GM21723 (cell line): ENCODE measurements around the gene FIS1.
"Not testable (repeated sequence)": the region's sequence is repeated elsewhere in the genome, so short reads cannot be mapped to it uniquely, and the experiment has no call there.

Experiments
- ATAC-seq: cut with Tn5 transposase; IDR thresholded peaks from one replicate; pipeline ENCODE4 v1.9.1; 2021; ENCODE audit warnings: mild to moderate bottlenecking, moderate library complexity; ENCODE audit not compliant: unreplicated experiment

FIS1 gene

DNA sequence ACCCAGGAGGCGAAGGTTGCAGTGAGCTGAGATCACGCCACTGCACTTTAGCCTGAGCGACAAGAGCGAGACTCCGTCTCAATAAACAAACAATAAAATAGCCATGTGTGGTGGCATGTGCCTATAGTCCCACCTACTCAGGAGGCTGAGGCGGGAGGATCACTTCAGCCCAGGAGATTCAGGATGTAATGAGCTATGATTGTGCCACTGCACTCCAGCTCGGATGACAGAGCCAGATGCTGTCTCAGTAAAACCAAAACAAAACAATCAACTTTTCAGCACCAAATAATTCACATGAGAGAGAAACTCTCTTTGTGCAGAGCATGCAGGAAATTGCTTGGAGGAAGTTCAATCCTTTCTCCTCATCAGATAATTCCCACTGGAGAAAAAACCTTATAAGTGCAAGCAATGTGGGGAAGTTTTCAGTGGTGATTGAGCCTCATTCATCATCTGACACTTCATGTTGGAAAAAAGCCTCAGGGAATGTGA, 13.4 kb upstream of the FIS1 start:
- ATAC-seq = no peak

DNA sequence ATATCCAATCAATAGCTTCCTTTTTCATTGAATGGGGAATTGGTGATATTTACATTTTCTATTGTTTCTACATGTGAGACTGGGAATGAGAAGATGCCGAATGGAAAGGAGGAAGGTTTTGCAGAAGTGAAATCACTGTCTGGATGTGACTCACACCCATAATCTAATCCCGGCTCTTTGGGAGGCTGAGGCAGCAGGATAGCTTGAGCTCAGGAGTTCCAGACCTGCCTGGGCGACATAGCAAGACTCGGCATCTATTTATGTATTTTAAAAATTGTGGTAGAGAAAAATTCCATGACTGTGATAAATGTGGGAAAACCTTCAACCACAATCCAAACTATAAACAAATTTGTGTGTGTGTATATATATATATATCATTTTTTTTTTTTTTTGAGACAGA, 10.9 kb upstream of the FIS1 start:
- no peak for ATAC-seq

DNA sequence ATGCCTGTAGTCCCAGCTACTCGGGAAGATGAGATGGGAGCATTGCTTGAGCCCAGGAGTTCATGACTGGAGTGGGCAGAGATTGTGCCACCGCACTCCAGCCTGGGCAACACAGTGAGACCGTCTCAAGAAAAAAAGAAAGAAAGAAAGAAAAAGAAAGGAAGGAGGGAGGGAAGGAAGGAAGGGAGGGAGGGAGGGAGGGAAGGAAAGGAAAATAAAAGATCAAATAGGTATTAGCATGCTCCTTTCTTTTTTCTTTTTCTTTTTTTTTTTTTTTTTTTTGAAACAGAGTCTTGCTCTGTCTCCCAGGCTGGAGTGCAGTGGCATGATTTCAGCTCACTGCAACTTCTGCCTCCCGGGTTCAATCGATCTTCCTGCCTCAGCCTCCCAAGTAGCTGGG, 8.3 kb upstream of the FIS1 start:
- not testable (repeated sequence) for ATAC-seq

DNA sequence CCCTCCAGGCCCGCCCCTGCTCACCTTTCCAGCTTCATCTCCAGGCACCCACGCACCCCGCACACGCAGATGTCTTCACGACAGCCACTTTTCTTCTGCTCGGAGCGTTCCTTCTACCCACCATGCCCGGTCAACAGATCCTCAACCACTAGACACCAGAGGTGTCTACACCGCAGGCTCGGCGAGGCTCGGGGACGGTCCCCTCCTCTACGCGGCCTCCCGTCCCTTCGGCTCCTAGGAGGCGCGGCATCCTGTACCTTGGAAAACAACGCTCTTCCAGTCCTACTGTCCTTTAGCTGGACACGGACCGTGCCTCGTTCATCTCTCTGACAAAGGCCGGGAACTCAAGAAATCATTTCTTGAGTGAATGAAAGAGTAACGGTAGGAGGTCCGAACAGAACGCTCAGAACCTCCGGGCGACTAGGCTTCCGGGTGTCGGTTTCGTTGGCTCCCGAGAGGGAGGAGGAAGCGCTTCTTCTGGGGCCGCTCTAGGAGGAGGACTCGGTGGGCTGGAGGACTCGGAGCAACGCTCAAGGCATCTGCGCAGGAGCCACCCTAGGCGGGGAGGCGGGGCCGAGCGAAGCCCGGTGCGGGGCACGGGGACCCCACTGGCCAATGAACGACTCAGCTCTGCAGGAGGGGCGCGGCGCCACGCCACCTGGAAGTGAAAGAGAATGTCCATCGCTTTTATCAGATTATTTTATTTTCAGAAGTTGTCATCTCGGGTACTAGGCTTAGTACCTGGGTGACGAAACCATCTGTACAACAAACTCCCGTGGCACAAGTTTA, 7.2 kb upstream of the FIS1 start:
- peak; percentile 95 for ATAC-seq

DNA sequence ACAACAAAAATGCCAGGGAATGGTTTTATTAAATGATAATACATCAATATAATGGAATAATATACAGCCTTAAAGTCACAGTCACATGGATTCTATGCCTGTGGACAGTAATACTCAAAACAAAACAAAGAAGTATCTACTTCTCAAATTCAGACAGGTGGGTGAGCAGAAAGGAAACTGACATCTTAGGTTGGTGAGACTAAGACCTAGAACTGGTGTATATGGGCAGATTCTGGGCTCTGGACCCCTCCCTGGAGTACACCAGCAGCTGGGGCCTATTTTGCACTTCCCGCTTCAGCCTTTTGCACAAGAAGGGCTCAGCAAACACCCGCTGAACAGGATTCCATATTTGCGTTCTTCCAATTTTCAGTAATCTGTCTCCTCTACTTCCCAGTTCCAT, 5.4 kb upstream of the FIS1 start:
- no peak for ATAC-seq

DNA sequence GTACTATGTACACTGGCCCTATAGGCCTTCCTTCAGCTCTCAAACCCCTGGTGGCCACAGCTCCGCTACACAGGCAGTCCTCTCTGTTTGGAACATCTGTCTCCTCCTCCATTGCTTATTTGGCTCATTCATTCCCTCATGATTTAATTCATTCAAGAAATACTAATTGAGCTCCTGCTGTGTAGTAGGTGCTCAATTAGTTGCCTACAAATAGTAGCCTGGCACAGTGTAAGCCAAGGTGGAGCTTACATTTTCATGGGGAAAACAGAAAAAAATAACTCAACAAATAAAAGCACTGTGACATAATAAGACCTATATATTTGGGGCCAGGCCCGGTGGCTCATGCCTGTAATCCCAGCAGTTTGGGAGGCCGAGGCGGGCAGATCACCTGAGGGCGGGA, 3.4 kb upstream of the FIS1 start:
- ATAC-seq = no peak

DNA sequence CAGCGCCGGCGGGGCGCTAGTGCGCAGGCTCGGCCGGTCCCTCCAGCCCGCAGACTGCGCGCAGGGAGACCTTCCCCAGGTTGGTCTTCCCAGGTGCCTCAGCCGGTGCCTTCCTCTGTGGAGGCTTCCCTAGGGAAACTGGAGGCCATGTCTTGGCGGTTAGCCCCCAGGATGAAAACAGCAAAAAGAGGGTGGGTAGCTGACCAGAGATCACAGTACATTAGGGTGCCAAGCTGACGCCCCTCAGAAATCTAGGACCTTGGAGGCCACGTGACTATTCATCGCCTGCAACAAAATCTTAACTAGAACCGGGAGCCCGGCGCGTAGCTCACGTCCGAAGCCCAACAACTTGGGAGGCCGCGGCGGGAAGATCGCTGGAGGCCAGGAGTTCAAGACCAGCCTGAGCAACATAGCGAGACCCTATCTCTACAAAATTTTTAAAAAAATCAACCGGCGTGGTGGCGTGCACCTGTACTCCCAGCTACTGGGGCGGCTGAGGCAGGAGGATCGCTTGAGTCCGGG, 327 bp upstream of the FIS1 start:
- ATAC-seq = no peak

DNA sequence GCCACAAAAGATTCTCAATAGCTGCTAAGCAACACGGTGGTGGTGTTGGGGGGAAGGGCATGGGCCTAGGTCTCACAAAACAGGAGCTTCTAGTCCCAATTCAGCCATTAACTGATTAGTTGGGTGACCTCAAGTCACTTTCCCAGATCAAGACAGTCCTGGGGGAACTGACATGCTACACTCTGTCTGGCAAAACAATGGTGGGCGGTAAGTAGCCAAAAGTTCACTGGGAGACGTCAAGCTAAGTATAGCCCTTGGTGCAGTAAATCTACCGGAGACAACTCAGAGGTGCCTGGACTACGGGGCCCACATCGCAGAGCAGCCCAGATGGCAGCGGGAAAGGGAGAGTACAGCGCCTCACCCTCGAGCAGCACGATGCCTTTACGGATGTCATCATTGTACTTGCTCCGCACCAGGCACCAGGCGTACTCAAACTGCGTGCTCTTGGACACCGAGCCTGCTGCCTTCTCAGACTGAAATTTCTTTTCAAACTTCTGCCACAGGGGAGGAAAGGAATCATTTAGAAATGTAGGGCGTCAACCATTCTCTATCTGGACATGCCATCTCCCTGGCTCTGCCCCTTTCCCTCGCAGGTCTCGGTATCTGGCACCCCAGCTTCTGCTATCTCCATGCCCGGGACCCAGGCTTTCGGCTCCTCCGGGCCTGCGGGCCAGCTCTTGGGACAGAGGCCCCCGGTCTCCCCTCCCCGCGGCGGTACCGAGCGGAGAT, 1.1 kb downstream of the FIS1 start:
- ATAC-seq = no peak

DNA sequence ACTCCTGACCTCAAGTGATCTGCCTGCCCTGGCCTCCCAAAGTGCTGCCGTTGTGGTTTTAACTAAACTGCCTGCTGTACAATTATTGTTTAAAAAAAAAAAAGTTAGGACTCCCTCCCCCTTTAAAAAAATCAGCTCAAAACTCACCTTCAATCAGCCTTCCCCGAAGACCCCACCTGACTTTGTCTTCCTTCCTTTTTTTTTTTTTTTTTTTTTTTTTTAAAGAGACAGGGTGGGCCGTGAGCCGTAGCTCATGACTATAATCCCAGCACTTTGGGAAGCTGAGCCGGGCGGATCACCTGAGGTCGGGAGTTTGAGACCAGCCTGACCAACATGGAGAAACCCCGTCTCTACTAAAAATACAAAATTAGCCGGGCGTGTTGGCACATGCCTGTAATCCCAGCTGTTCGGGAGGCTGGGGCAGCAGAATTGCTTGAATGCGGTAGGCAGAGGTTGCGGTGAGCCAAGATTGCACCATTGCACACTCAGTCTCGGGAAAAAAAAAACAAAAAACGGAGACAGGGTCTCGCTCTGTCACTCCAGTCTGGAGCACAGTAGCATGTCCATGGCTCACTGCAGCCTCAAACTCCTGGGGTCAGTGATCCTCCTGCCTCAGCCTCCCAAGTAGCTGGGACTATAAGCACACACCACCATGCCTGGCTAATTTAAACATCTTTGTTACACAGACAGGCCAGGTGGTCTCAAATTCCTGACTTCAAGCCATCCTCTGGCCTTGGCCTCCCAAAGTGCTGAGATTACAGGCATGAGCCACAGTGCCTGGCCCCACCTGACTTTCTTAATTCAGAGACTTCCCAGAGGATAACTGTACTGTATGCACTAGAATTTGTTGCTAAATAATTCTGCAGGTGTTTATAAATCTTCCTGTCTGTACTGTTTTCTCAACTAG, 3.2 kb downstream of the FIS1 start:
- no peak for ATAC-seq

DNA sequence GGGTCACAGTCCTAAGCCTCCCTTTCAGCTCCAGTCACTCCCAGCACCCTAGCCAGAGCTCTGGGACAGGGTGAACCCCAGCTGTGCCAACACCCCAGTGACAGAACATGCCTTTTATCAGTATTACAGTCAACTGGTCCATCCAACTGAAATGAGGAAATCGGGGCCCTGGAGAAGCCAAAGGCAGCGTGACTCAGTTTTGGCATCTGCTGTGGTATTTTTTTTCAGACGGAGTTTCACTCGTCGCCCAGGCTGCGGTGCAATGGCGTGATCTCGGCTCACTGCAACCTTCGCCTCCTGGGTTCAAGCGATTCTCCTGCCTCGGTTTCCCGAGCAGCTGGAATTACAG, 3.9 kb downstream of the FIS1 start:
- no peak for ATAC-seq

DNA sequence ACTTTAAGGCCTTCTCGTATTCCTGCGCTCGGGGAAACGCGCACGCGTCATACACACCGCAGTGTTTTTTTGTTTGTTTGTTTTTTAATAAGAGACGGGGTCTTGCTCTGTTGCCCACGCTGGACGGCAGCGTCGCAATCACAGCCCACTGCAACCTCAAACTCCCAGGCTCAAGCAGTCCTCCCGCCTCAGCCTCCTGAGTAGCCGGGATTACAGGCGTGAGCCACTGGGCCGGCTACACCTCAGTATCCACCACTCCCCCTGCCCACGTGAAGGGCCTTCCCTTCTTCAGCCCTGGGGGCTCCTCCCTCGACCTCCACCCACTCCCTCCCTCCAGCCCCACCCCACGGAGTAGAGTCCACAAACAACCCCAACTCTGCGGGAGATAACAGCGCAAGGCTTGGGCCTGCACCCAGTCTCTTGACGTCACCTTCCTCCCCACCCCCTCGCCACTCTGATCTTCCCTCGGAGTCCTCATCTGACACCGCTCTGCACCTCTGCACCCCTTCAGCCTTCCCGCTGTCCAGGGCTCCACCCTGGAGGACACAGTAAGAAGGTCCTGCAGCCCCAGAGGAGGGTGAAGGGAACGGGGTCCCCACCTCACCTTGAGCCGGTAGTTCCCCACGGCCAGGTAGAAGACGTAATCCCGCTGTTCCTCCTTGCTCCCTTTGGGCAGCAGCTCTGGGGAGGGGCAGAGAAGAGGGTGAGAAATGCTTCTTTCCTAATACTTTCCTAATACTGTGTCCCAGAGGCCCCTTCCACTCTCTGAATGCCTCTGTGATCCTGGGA, 4.5 kb downstream of the FIS1 start:
- ATAC-seq = no peak

DNA sequence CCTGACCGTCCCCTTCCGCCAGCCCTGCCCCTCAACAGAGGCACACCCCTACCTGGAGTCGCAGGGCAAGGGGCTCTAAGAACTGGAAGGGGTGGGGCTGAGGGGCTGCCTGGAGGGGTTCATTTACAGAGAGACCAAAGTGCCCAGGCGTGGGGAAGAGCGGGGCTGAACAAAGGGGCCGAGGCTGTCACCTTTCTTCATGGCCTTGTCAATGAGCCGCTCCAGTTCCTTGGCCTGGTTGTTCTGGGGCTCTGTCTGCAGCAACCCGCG, 5.0 kb downstream of the FIS1 start:
- no peak for ATAC-seq

DNA sequence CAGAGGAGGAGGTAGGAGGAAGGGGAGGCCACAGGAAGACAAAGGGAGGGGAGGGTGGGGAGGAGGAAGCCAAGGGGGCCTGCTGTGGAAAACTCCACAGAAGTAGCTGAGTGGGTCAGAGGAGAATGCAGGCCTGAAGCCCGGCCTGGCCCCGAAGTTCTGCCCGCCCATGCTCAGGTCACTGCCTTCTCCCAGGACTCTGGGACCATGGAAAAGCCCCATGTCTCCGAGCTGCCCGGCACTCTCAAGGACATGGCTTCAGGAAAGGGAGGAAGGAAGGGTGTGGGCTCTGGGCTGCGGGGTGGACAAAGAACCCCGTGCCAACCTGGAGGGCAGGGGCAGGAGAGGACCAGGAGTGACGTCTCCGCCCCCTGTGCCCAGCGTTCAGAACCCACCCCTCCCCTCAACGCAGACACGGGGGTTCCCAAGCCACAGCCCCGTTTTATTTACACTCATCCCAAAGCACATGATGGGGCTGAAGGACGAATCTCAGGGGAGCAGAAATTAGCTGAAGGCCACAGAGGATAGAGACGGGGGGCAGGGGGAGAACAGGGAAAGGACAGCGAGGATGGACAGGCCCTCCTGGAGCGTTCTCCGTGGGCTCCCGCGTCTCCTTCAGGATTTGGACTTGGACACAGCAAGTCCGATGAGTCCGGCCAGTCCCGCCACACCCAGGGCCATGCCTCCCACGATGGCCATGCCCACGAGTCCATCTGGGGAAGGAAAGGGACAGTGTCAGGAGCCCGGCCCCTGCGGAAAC, 5.5 kb downstream of the FIS1 start:
- ATAC-seq = no peak

DNA sequence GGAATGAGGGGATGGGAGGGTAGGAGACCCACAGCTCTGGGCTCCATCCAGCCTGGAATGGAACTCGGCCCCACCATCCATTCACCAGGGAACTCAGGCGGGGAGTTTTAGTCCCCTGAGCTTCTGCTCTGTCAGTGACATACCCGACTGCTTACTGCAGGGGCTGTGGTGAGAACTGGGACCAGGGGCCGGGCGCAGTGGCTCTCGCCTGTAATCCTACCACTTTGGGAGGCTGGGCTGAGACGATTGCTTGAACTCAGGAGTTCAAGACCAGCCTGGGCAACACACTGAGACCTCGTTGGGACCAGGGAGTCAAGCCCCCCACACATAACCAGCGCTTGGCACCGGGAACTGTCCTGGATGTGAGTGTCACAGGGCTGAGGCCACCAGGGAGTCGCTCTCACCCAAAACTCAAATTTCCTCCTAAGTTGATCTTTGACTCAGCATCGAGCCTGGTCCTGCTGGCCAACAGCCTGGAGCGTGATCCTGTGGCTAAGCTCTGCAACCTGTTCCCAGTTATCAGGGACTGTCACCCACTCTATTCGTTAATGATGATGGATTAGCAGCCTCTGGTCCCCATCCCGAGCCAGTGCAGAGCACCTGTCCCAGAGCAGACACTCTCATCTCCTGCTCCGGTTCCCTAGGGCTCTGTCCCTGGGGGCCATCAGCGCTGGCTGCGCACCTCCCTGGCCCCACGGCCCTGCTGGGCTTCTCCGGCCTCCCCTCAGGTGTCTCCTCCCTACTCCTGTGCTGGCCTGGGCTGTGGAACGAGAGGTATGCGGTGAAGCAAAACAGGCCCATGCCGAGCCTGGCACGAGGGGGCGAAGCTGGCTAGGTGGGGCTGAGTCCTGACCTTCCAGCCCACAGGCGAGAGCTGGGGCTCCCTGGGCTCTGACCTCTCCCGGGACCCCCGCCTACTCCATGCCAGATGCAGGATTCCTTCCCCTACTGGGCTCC, 6.4 kb downstream of the FIS1 start:
- ATAC-seq = no peak

DNA sequence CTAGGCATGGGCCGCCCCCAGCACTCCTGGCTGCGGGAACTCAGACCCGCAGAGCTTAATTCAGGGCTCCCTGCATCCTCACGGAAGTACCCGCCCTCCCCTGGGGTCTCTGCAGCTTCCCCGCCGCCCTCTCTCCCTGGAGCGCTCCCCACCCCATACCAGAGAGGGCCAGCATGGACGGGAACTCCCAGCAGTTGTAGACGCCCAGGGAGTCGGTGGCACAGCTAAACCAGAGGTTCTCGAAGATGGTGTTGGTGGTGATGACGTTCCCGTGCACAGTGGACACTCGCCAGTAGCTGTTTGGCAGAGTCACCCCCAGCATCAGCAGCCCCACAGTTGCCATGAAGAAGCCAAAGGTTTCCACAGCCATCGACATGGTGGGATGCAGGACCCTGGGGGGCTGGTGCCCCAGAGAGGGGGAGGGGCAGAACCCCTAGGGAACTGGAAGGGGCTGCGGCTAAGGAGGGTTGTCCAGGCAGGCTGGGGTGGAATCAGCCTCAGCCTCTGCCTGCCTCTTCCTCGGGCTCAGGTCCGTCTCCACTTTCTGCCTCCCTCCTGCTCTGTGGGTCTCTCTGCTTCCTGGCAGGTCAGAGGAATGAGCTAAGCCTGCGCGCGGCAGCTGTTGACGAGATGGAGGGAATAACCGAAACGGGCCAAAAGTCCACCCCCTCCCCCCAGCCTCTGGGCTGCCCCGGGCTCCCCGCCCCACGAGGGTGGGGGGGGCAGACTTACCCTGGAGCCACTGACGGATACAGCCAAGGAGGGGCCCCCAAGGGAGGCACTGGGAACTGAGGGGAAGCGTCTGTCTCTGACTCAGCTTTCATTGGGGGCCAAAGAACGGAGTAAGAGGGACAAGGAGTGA, 7.4 kb downstream of the FIS1 start, which contains the start of gene CLDN15:
TSS of gene CLDN15 (minus strand) at position 597 of the 862 bp plus-strand sequence. CDS start at position 376, 221 bp downstream.
- ATAC-seq = no peak

DNA sequence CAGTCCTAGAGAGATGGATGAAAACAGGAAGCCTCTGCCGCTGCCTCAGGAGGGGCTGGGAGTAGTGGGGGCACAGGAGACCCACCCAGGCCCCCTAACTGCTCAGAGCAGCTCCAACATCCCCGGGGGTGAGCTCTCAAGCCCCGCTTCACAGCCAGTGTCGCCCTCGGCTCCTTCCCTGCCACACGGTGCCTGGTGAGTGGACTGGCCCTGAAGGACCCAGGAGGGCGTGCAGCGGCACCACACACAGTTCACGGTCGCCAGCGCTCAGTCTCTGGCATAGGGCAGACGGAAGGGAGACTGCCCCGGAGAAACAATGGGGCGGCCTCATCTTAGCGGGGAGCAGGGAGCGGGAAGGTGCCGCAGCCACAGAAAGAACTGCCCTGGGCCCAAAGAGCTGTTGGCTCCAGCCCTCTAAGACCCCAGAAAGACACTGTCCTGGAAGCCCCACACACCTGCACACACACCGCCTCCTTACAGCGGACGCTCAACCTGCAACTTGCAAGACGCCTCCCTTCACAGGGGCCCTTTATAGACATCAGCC, 8.5 kb downstream of the FIS1 start:
- ATAC-seq = no peak

DNA sequence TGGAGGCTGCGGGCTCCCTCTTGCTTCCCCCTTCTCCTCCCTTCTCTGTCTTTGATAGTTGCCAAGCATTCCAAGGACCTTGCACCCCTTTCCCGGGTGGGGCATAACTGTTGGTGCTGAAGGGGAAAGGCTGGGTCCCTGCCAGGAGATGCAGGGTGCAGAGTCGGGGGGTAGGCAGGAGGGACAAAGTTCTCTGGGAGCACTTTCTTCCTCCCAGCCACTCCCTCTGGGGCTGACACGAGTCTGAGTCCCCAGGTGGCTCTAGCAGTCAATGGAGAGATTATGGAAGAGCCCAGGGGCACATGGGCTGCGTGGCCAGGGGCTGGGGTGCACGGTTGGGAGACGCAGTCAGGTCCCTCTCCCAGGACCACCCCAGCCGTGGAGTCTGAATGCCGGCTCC, 9.4 kb downstream of the FIS1 start:
- no peak for ATAC-seq
